K562 (cell line): ENCODE data around the gene FAM110D. TPM values are rescaled to one million over a fixed set of nuclear protein-coding genes. Genes with fewer than 3 reads are reported as not detected.

ENCODE experiments used
- BRF1 ChIP-seq: IDR thresholded peaks from 3 replicates; pipeline ENCODE4 v1.6.1; 2011; ENCODE audit warnings: borderline replicate concordance, mild to moderate bottlenecking; ENCODE audit not compliant: insufficient read length; ENCODE audit errors: extremely low read depth
- CBFA2T2 ChIP-seq: fragments of 450-650 bp; conservative IDR thresholded peaks from 2 replicates; pipeline ENCODE4 v1.6.1; 2017; ENCODE audit warnings: mild to moderate bottlenecking
- CCNT2 ChIP-seq: IDR thresholded peaks from 2 replicates; pipeline ENCODE4 v1.6.1; 2011; ENCODE audit warnings: borderline replicate concordance, low read depth, mild to moderate bottlenecking, moderate library complexity, mixed read lengths, low read length; ENCODE audit not compliant: insufficient read length; ENCODE audit errors: extremely low read depth
- COPS2 ChIP-seq: fragments of 450-650 bp; conservative IDR thresholded peaks from 2 replicates; pipeline ENCODE4 v1.6.1; 2016; ENCODE audit warnings: mild to moderate bottlenecking, moderate library complexity
- FOXA3 ChIP-seq, 2 experiments: fragments of 450-650 bp in 1 of 2; sonication (generic) in 1 of 2; formaldehyde crosslinking; IDR thresholded peaks in 1 of 2; conservative IDR thresholded peaks in 1 of 2; 2 replicates each; pipeline versions ENCODE4 v1.4.0 to v1.8.0; 2020 to 2022; ENCODE audit warnings: mild to moderate bottlenecking in 2 of 2, missing genetic modification reagents in 1 of 2
- GABPB2 ChIP-seq: fragments of 250-450 bp; sonication (Bioruptor Pico); conservative IDR thresholded peaks from 2 replicates; pipeline ENCODE4 v1.5.1; 2021; ENCODE audit warnings: mild to moderate bottlenecking
- GTF2F1 ChIP-seq: IDR thresholded peaks from 2 replicates; pipeline ENCODE4 v1.6.1; 2011; ENCODE audit warnings: low read depth, low read length, improper control_type of control experiment
- HEY1 ChIP-seq: fragments of 250-450 bp; sonication (Bioruptor Pico); IDR thresholded peaks from 2 replicates; pipeline ENCODE4 v1.5.0; 2020; ENCODE audit warnings: mild to moderate bottlenecking, moderate library complexity, borderline replicate concordance
- NCOA4 ChIP-seq: fragments of 450-650 bp; IDR thresholded peaks from 2 replicates; pipeline ENCODE4 v1.6.1; 2018; ENCODE audit warnings: mild to moderate bottlenecking; ENCODE audit not compliant: partially characterized antibody
- NFE2L1 ChIP-seq: fragments of 450-650 bp; IDR thresholded peaks from 2 replicates; pipeline ENCODE4 v1.6.1; 2016; ENCODE audit warnings: missing genetic modification characterization, low read depth, mild to moderate bottlenecking, missing compliant biosample characterization, moderate library complexity, borderline replicate concordance
- POLR3G ChIP-seq: IDR thresholded peaks from 2 replicates; pipeline ENCODE4 v1.6.1; 2011; ENCODE audit not compliant: insufficient read length, insufficient replicate concordance; ENCODE audit errors: extremely low read depth
- TAF15 ChIP-seq: fragments of 200-400 bp; formaldehyde crosslinking; IDR thresholded peaks from 2 replicates; pipeline ENCODE4 v1.6.1; 2017; ENCODE audit warnings: mild to moderate bottlenecking, low read depth, low read length, moderate library complexity
- polyA plus RNA-seq, 8 experiments: library from polyadenylated mRNA; depleted of rRNA in 4 of 8; stranded (reverse) in 5 of 8; unstranded in 3 of 8; fragments of >200 nt; fragmentation: Nextera tagmentation in 2 of 8; fragmentation: Illumina TruSeq in 1 of 8; extraction: Ambion mirVana in 2 of 8; extraction: Trizol in 1 of 8; gene quantifications; 2 replicates each; pipeline versions ENCODE4 v1.2.1 to v1.2.3, GENCODE V29; 2011 to 2014; ENCODE audit warnings: inconsistent platforms in 1 of 8, missing spikeins in 1 of 8
- total RNA-seq, 7 experiments: library from RNA; depleted of rRNA in 6 of 7; stranded (reverse); fragments of >200 nt in 6 of 7; fragmentation: Illumina TruSeq in 2 of 7; extraction: Trizol in 2 of 7; gene quantifications; 2 replicates each; pipeline versions ENCODE4 v1.2.1 to v1.2.3, GENCODE V29; 2011 to 2021; ENCODE audit warnings: low replicate concordance in 1 of 7
- TF ChIP-seq, protein P1 (sequence below): fragments of 200-400 bp; formaldehyde crosslinking; IDR thresholded peaks from 2 replicates; pipeline ENCODE4 v1.6.1; 2017; ENCODE audit warnings: mild to moderate bottlenecking, low read depth, low read length, moderate library complexity
- TF ChIP-seq, protein P2 (sequence below): fragments of 450-650 bp; formaldehyde crosslinking; IDR thresholded peaks from 2 replicates; pipeline ENCODE4 v1.4.0; 2022; ENCODE audit warnings: mild to moderate bottlenecking, moderate library complexity
- TF ChIP-seq, protein P3 (sequence below): fragments of 250-450 bp; sonication (Bioruptor Pico); IDR thresholded peaks from 2 replicates; pipeline ENCODE4 v1.4.0; 2020; ENCODE audit warnings: borderline replicate concordance

FAM110D gene
- total and polyA plus RNA-seq, 9 of the 15 experiments (the other 6 are each of a cell fraction or from before 2014, with no cell fraction given) = 0.04 to 1.1 (median 0.33) TPM

DNA sequence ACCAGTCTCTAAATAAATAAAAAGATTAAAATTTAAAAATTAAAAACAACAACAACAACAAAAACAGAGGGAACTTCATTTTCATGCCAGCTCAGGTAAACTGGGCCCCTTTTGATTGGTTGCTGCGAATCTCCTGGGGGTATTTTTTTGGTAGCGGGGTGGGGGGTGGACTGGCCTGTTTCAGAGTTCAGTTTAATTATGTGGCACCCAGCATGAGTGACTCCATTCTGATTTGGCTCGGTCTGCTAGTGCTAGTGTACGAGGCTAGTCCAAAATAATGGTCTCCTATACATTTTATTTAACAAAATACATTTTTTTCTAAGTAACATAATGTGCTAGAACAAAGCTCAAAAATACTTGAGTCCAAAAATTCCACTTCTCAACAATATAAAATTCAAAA, 29.1 kb upstream of the FAM110D start (continued):
- no peak for TF ChIP-seq NFE2L1 (tag)
- no peak for TF ChIP-seq GABPB2 (CRISPR knock-in tag)
- TF ChIP-seq, protein P1, sequence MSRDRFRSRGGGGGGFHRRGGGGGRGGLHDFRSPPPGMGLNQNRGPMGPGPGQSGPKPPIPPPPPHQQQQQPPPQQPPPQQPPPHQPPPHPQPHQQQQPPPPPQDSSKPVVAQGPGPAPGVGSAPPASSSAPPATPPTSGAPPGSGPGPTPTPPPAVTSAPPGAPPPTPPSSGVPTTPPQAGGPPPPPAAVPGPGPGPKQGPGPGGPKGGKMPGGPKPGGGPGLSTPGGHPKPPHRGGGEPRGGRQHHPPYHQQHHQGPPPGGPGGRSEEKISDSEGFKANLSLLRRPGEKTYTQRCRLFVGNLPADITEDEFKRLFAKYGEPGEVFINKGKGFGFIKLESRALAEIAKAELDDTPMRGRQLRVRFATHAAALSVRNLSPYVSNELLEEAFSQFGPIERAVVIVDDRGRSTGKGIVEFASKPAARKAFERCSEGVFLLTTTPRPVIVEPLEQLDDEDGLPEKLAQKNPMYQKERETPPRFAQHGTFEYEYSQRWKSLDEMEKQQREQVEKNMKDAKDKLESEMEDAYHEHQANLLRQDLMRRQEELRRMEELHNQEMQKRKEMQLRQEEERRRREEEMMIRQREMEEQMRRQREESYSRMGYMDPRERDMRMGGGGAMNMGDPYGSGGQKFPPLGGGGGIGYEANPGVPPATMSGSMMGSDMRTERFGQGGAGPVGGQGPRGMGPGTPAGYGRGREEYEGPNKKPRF = no peak
- TF ChIP-seq, protein P2, sequence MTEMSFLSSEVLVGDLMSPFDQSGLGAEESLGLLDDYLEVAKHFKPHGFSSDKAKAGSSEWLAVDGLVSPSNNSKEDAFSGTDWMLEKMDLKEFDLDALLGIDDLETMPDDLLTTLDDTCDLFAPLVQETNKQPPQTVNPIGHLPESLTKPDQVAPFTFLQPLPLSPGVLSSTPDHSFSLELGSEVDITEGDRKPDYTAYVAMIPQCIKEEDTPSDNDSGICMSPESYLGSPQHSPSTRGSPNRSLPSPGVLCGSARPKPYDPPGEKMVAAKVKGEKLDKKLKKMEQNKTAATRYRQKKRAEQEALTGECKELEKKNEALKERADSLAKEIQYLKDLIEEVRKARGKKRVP (CRISPR knock-in tag) = no peak
- TF ChIP-seq BRF1 = no peak
- TF ChIP-seq FOXA3 (CRISPR knock-in tag; conservative IDR thresholded peaks at IDR 0.05 in 1 of 2, IDR thresholded peaks at IDR 0.05 in 1 of 2) = no peak
- no peak for TF ChIP-seq CCNT2
- TF ChIP-seq, protein P3, sequence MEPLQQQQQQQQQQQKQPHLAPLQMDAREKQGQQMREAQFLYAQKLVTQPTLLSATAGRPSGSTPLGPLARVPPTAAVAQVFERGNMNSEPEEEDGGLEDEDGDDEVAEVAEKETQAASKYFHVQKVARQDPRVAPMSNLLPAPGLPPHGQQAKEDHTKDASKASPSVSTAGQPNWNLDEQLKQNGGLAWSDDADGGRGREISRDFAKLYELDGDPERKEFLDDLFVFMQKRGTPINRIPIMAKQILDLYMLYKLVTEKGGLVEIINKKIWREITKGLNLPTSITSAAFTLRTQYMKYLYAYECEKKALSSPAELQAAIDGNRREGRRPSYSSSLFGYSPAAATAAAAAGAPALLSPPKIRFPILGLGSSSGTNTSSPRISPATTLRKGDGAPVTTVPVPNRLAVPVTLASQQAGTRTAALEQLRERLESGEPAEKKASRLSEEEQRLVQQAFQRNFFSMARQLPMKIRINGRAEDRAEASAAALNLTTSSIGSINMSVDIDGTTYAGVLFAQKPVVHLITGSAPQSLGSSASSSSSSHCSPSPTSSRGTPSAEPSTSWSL = no peak
- TF ChIP-seq HEY1 (CRISPR knock-in tag) = no peak
- no peak for TF ChIP-seq CBFA2T2
- no peak for TF ChIP-seq POLR3G
- no peak for TF ChIP-seq NCOA4
- no peak for TF ChIP-seq COPS2
- no peak for TF ChIP-seq GTF2F1
- TF ChIP-seq TAF15 = no peak
